Left lung (tissue), 10 donors: ENCODE data around the gene FAM43A. TPM values are rescaled to one million over a fixed set of nuclear protein-coding genes. Genes with fewer than 3 reads are reported as not detected.

Experiments used
- ATAC-seq: fragments of 200-7000 bp; cut with Tn5 transposase; one replicate; pipeline ENCODE4 v1.9.1; 2020; ENCODE audit warnings: moderate library complexity
- DNase-seq, 4 donors: peaks; one replicate each; pipeline ENCODE4 v3.0.0-alpha.2; 2013 to 2020
- H3K27ac ChIP-seq, 2 donors: fragments of 200-600 bp; sonication (generic) in 1 of 2; one replicate each; pipeline versions ENCODE4 v1.5.0 to v1.8.0; 2020 to 2021
- H3K27me3 ChIP-seq, 2 donors: fragments of 200-600 bp; sonication (generic) in 1 of 2; one replicate each; pipeline versions ENCODE4 v1.5.0 to v1.8.0; 2020 to 2021
- H3K36me3 ChIP-seq, 2 donors: fragments of 200-600 bp; sonication (generic) in 1 of 2; one replicate each; pipeline versions ENCODE4 v1.5.0 to v1.8.0; 2020 to 2021
- H3K4me1 ChIP-seq, 2 donors: fragments of 200-600 bp; one replicate each; pipeline ENCODE4 v1.8.0; 2021
- H3K4me3 ChIP-seq, 2 donors: fragments of 200-600 bp; sonication (generic) in 1 of 2; one replicate each; pipeline versions ENCODE4 v1.5.0 to v1.8.0; 2020 to 2021; ENCODE audit warnings: mild to moderate bottlenecking in 1 of 2
- H3K9me3 ChIP-seq, 2 donors: fragments of 200-600 bp; sonication (generic) in 1 of 2; one replicate each; pipeline versions ENCODE4 v1.5.0 to v1.8.0; 2020 to 2021
- intact Hi-C, 2 donors: fragments of 100-400 bp; cut with DNase I; formaldehyde crosslinking; loops; one replicate each; pipeline versions ENCODE4 v1.11.2 to v1.14.2; 2022
- polyA plus RNA-seq, 6 donors: library from polyadenylated mRNA; unstranded; fragments of 120-200 nt; gene quantifications; one replicate each; pipeline ENCODE4 v1.2.1, GENCODE V29; 2013; ENCODE audit not compliant: insufficient read length in 6 of 6
- total RNA-seq, 2 donors: library from RNA; stranded (reverse); fragmentation: NEBNext Ultra II Directional; extraction: Animal tissue kit (Norgen Biotek cat#: 25700); gene quantifications; one replicate each; pipeline ENCODE4 v1.2.1, GENCODE V29; 2021
- TF ChIP-seq, protein P1 (sequence below), 2 donors: fragments of 200-600 bp; sonication (generic) in 1 of 2; IDR thresholded peaks; one replicate each; pipeline versions ENCODE4 v1.5.0 to v1.8.0; 2021; ENCODE audit warnings: antibody characterized with exemption in 2 of 2
- donor health status: DM: no; HTN: yes; CAD: no.
- donor health status: DM: no; HTN: no; CAD: no.

FAM43A gene
- total and polyA plus RNA-seq, 8 donors = 6.4 to 25.4 (median 17.2) TPM

DNA sequence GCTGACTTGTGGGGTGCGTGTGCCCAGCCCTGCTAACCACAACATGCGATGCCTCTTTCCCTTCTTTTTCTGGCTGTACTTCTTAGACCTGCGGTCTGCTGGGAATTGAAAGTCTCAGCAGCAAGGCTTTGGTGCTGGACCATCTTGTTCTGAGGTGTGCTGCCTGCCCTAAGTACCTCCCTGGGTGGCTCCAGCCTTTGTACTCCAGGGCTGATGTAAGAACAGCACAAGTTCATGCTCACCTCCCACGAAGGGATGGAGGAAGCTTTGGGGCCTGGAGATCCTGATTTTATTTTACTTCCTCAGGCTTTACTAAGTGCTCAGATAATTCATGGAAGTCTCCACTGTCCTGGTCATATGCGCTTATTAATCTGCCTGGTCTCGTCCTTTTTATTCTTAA is 28.9 kb downstream of the FAM43A start:
- no peak overlapping the region for H3K4me3 ChIP-seq
- no peak for DNase-seq
- no peaks in the 10 kb centered on the region for H3K9me3 ChIP-seq
- no peak overlapping the region for H3K27ac ChIP-seq
- H3K4me1 ChIP-seq = no peaks in the 10 kb centered on the region
- H3K36me3 ChIP-seq = no peaks in the 10 kb centered on the region
- TF ChIP-seq, protein P1, sequence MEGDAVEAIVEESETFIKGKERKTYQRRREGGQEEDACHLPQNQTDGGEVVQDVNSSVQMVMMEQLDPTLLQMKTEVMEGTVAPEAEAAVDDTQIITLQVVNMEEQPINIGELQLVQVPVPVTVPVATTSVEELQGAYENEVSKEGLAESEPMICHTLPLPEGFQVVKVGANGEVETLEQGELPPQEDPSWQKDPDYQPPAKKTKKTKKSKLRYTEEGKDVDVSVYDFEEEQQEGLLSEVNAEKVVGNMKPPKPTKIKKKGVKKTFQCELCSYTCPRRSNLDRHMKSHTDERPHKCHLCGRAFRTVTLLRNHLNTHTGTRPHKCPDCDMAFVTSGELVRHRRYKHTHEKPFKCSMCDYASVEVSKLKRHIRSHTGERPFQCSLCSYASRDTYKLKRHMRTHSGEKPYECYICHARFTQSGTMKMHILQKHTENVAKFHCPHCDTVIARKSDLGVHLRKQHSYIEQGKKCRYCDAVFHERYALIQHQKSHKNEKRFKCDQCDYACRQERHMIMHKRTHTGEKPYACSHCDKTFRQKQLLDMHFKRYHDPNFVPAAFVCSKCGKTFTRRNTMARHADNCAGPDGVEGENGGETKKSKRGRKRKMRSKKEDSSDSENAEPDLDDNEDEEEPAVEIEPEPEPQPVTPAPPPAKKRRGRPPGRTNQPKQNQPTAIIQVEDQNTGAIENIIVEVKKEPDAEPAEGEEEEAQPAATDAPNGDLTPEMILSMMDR (IDR thresholded peaks at IDR 0.05) = no peak
- intact Hi-C loops = no loop called here
- H3K27me3 ChIP-seq = no peaks in the 10 kb centered on the region
- no peak for ATAC-seq

DNA sequence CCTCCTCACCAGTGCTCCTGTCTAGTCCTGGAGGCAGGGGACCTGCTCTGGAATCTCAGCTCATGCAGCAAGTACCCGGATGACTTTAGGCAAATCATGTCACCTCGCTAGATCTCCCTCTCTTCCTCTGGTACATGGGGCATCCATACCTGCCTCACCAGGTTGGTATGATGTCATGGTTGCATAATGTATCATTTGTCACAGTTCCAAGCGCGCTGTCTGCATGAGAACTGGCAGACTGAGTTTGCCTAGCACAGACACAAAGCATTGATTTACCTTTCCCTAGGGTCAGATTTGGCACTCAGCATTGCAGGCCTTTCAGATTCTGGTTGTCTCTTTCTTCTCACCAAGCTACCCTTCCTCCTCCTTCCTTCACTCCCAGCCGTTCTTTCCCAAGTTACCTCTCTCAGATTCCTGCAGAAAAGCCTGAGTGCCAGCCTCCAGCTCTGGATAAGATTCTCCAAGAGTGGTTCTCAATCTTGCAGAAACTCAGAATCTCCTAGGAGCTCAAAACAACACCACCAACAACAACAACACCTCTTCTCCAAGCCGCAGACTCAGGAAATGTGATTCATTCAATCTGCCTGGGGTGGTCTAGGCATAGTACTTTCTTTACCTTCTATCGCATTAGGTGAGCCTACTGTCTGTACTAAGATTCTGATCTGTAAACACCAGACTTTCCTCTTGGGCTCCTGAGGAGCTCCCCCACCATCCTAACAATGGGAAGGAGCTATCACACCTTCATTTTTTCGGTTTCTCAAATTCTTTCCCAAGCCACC is 29.5 kb downstream of the FAM43A start:
- Histone ChIP-seq H3K27ac (no peak overlapping the region), H3K4me1 (no peaks in the 10 kb centered on the region), H3K27me3 (no peaks in the 10 kb centered on the region), H3K36me3 (no peaks in the 10 kb centered on the region), H3K9me3 (no peaks in the 10 kb centered on the region), H3K4me3 (no peak overlapping the region)
- DNase-seq (no peak), ATAC-seq (no peak)
- intact Hi-C loops = no loop called here
- TF ChIP-seq, protein P1 (IDR thresholded peaks at IDR 0.05) = no peak

DNA sequence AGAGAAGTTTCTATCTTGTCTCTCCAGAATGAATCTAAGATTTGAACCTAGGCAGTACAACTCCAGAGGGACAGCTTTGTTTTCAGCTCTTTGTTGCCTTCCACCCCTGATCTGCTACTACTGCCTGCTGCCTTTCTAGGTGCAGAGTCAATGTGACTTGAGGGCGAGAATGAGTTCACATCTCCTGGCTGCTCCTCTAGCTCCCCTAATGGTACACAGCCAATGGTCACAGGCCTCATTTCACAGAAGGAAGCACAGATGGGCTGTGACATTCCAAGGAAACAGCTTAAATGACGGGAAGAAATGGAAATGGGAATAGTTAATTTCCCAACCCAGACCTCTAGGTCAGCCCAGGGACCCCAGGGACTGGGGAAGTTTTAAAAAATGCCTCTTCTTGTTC is 32.4 kb downstream of the FAM43A start:
- Histone ChIP-seq H3K4me1 (no peaks in the 10 kb centered on the region), H3K36me3 (no peaks in the 10 kb centered on the region), H3K9me3 (no peaks in the 10 kb centered on the region), H3K27ac (no peak overlapping the region), H3K4me3 (no peak overlapping the region), H3K27me3 (no peaks in the 10 kb centered on the region)
- no peak for DNase-seq
- intact Hi-C loops = no loop called here
- ATAC-seq = no peak
- TF ChIP-seq, protein P1 (IDR thresholded peaks at IDR 0.05) = no peak

DNA sequence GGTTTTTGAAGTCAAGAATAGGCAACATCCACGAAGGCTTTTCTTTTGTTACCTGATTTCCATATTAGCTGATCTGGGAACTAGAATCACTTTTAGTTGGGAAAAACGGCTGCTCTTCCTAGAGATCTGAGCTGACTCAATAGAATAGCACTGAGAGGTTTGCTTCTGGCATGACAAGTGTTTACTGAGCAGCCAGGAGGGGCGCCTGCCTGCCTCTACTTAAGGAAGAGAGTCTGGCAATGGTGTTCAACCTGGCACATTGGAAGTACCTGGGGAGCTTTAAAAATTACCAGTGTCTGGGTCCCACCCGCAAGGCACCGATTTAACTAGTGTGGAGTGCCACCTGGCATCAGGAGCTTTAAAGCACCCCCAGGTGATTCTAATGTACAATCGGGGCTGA is 34.4 kb downstream of the FAM43A start:
- DNase-seq (no peak), ATAC-seq (peak; percentile 95)
- no peaks in the 10 kb centered on the region for H3K27me3 ChIP-seq
- no peak overlapping the region for H3K4me3 ChIP-seq
- no peaks in the 10 kb centered on the region for H3K9me3 ChIP-seq
- intact Hi-C loops = no loop called here
- no peaks in the 10 kb centered on the region for H3K4me1 ChIP-seq
- H3K27ac ChIP-seq = no peak overlapping the region
- TF ChIP-seq, protein P1 (IDR thresholded peaks at IDR 0.05) = no peak
- no peaks in the 10 kb centered on the region for H3K36me3 ChIP-seq

DNA sequence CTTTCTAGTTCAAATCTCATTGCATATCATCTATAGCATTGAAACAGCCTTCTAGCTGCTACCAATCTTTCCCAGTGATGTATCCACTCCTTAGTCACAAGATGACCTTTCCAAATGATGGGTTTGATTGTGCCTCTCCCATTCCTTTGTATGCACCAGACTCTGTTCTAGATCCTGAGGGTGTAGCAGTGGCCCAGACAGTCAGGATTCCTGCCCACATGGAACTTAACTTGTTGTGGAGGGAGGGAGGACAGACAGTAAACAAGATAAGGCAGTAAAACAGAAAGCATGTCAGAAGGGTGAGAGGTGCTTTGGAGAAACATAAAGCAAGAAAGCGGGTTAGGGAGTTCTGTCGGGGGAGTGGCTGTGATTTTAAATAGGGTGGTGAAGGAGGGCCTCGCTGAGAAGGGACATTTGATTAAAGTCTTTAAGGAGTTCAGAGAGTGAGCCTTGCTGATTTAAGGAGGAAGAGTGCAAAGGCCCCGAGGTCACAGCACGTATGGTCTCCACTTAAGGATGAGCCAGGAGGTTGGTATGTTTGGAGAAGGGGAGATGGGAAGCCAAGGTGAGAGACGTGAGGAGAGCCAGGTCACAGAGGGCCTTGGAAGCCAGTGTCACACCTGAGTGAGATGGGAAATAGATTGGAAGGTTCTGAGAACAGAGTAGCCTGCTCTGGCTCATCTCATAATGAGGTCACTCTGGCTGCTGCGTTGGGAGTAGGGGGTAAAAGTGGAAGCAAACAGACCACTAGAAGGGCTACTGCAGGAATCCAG is 38.3 kb downstream of the FAM43A start:
- DNase-seq (no peak), ATAC-seq (no peak)
- intact Hi-C loops = no loop called here
- H3K27me3 ChIP-seq = no peaks in the 10 kb centered on the region
- no peak overlapping the region for H3K27ac ChIP-seq
- no peaks in the 10 kb centered on the region for H3K36me3 ChIP-seq
- TF ChIP-seq, protein P1 (IDR thresholded peaks at IDR 0.05) = no peak
- no peaks in the 10 kb centered on the region for H3K4me1 ChIP-seq
- no peaks in the 10 kb centered on the region for H3K9me3 ChIP-seq
- no peak overlapping the region for H3K4me3 ChIP-seq
